OCI-LY7 (cell line): Measurements from ENCODE around the gene PTRH2. TPM values are rescaled to one million over a fixed set of nuclear protein-coding genes. Genes with fewer than 3 reads are reported as not detected.

Experiments
- BruUV-seq: library from RNA; stranded (reverse); fragments of 400-500 nt; replicated peaks from 2 replicates; lab custom pipeline; 2021; lab: Mats Ljungman, UMichigan
- CTCF ChIA-PET: fragments of 300-600 bp; sonication (Branson Sonifier 250); formaldehyde crosslinking; loops from one replicate; lab custom pipeline; 2022; ENCODE audit warnings: antibody characterized with exemption; ENCODE audit not compliant: unreplicated experiment; lab: Charles Lee
- POLR2A ChIA-PET: fragments of 300-600 bp; sonication (Branson Sonifier 250); formaldehyde crosslinking; loops from one replicate; lab custom pipeline; 2022; ENCODE audit warnings: antibody characterized with exemption; lab: Charles Lee
- DNase-seq: peaks from one replicate; pipeline ENCODE4 v3.0.0-alpha.2; 2015; ENCODE audit warnings: low spot score
- H2AFZ ChIP-seq: fragments of 200-600 bp; sonication (generic), shearing (Covaris generic); 2 replicates; pipeline ENCODE4 v1.6.1; 2014; ENCODE audit warnings: mild to moderate bottlenecking, antibody characterized with exemption, low read length, moderate library complexity
- H3K27ac ChIP-seq: fragments of 200-600 bp; sonication (generic); 2 replicates; pipeline ENCODE4 v1.5.1; 2014; ENCODE audit warnings: mixed run types, low read depth, mild to moderate bottlenecking, moderate library complexity, low read length, inconsistent platforms; ENCODE audit not compliant: poor library complexity, severe bottlenecking
- H3K36me3 ChIP-seq: fragments of 200-600 bp; sonication (generic); 2 replicates; pipeline ENCODE4 v1.6.1; 2014; ENCODE audit warnings: mild to moderate bottlenecking, antibody characterized with exemption, low read length, moderate library complexity, mixed read lengths; ENCODE audit not compliant: insufficient read depth
- H3K4me1 ChIP-seq: fragments of 200-600 bp; sonication (generic); 2 replicates; pipeline ENCODE4 v1.5.1; 2014; ENCODE audit warnings: mild to moderate bottlenecking, low read length; ENCODE audit not compliant: insufficient read depth, poor library complexity, severe bottlenecking
- H3K4me2 ChIP-seq: fragments of 200-600 bp; sonication (generic); 2 replicates; pipeline ENCODE4 v1.6.1; 2014; ENCODE audit warnings: mild to moderate bottlenecking, low read length
- H3K4me3 ChIP-seq: fragments of 200-600 bp; sonication (generic); 2 replicates; pipeline ENCODE4 v1.5.1; 2014; ENCODE audit warnings: mild to moderate bottlenecking, low read depth, low read length; ENCODE audit not compliant: poor library complexity, severe bottlenecking
- H3K79me2 ChIP-seq: fragments of 200-600 bp; sonication (generic); 2 replicates; pipeline ENCODE4 v1.6.1; 2016; ENCODE audit warnings: low read depth, mild to moderate bottlenecking, low read length, moderate library complexity, mixed read lengths; ENCODE audit not compliant: insufficient read depth
- H3K9me2 ChIP-seq: fragments of 200-600 bp; sonication (generic); 2 replicates; pipeline ENCODE4 v1.6.1; 2016; ENCODE audit warnings: mild to moderate bottlenecking, low read length, mixed read lengths; ENCODE audit not compliant: insufficient read depth
- H3K9me3 ChIP-seq: fragments of 200-600 bp; sonication (generic); 2 replicates; pipeline ENCODE4 v1.6.1; 2014; ENCODE audit warnings: mild to moderate bottlenecking, mixed run types, low read length, mixed read lengths
- H4K20me1 ChIP-seq: fragments of 200-600 bp; sonication (generic); 2 replicates; pipeline ENCODE4 v1.6.1; 2014; ENCODE audit warnings: mild to moderate bottlenecking, antibody characterized with exemption, low read length, moderate library complexity, mixed read lengths; ENCODE audit not compliant: insufficient read depth
- EZH2phosphoT487 ChIP-seq: fragments of 200-600 bp; sonication (generic); IDR thresholded peaks from 2 replicates; pipeline ENCODE4 v1.6.1; 2018; ENCODE audit warnings: low read depth, borderline replicate concordance, mild to moderate bottlenecking, mixed run types, antibody characterized with exemption, low read length, moderate library complexity, mixed read lengths
- intact Hi-C: fragments of 100-400 bp; cut with micrococcal nuclease; formaldehyde crosslinking; loops from one replicate; pipeline ENCODE4 v1.10.0; 2022; ENCODE audit not compliant: unreplicated experiment
- total RNA-seq, 2 experiments: library from RNA; depleted of rRNA in 1 of 2; stranded (reverse); fragments of >200 nt in 1 of 2; shearing (Covaris generic) in 1 of 2; gene quantifications; 2 replicates each; pipeline ENCODE4 v1.2.3, GENCODE V29; 2014 to 2022
- TF ChIP-seq, protein P1 (sequence below): fragments of 200-600 bp; sonication (generic); conservative IDR thresholded peaks from 2 replicates; pipeline ENCODE4 v1.5.1; 2014; ENCODE audit warnings: mild to moderate bottlenecking, antibody characterized with exemption, low read length, moderate library complexity, mixed read lengths

PTRH2 gene
- total RNA-seq, 2 experiments from 2014 or later = 27.0 to 34.5 TPM

DNA sequence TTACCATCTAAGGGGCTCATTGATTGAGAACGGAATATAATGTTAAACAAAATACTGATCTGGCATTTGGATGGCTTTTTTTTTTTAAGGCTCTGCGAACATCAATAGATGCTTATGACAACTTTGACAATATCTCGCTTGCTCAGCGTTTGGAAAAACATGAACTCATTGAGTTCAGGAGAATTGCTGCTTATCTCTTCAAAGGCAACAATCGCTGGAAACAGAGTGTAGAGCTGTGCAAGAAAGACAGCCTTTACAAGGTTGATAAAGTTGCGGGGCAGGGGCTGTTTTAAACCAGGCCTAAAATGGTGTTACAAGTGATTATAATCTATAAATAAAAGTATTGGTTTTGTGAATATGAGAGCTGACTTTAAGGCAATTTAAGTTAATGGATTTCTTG, 22.3 kb downstream of the PTRH2 start:
- H3K79me2 ChIP-seq = peaks cover 24% of the 10 kb centered on the region; the same call in 1 of the 2 replicates
- no peak overlapping the region for H3K27ac ChIP-seq

DNA sequence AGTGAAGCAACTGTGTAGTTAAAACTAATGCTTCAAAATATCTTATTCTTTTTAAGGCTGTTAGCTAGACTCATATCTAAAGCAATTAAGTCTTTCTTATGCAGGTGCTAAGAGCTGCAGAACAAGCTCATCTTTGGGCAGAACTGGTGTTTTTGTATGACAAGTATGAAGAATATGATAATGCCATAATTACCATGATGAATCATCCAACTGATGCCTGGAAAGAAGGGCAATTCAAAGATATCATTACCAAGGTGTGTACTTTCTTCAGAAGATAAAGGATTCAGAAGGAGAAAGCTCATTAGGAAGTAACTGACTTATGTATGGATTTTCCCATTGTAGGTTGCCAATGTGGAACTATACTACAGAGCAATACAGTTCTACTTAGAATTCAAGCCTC, 23.9 kb downstream of the PTRH2 start:
- no TSS peak for BruUV-seq
- peaks cover 14% of the 10 kb centered on the region; the same call in 1 of the 2 replicates for H3K79me2 ChIP-seq
- H3K4me3 ChIP-seq = no peak overlapping the region
- no peak for DNase-seq
- no peaks in the 10 kb centered on the region for H4K20me1 ChIP-seq
- H3K4me1 ChIP-seq = no peaks in the 10 kb centered on the region
- peaks cover 99% of the 10 kb centered on the region for H3K36me3 ChIP-seq
- intact Hi-C loops = no loop called here
- H3K9me2 ChIP-seq = no peaks in the 10 kb centered on the region
- H2AFZ ChIP-seq = no peak overlapping the region
- CTCF ChIA-PET = no interaction called here
- TF ChIP-seq, protein P1, sequence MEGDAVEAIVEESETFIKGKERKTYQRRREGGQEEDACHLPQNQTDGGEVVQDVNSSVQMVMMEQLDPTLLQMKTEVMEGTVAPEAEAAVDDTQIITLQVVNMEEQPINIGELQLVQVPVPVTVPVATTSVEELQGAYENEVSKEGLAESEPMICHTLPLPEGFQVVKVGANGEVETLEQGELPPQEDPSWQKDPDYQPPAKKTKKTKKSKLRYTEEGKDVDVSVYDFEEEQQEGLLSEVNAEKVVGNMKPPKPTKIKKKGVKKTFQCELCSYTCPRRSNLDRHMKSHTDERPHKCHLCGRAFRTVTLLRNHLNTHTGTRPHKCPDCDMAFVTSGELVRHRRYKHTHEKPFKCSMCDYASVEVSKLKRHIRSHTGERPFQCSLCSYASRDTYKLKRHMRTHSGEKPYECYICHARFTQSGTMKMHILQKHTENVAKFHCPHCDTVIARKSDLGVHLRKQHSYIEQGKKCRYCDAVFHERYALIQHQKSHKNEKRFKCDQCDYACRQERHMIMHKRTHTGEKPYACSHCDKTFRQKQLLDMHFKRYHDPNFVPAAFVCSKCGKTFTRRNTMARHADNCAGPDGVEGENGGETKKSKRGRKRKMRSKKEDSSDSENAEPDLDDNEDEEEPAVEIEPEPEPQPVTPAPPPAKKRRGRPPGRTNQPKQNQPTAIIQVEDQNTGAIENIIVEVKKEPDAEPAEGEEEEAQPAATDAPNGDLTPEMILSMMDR = no peak
- TF ChIP-seq EZH2phosphoT487 = no peak
- no peaks in the 10 kb centered on the region for H3K9me3 ChIP-seq
- H3K4me2 ChIP-seq = no peak overlapping the region
- H3K27ac ChIP-seq = no peak overlapping the region
- POLR2A ChIA-PET = interaction anchor here (2.8 kb wide), 1 partner anchor 13 kb away, joined by 16 read pairs; no protein-coding TSS in a partner anchor

More for the DNA sequence above, 22.3 kb downstream of the PTRH2 start:
- intact Hi-C loops = loop anchor here (5.0 kb wide), 1 partner anchor 38 kb away; no protein-coding TSS in a partner anchor
- H3K9me3 ChIP-seq = no peaks in the 10 kb centered on the region
- POLR2A ChIA-PET = interaction anchor here (0.6 to 1.4 kb wide), 4 partner anchors 8 to 147 kb away, joined by 4 to 5 read pairs (median 4); no protein-coding TSS in a partner anchor
- BruUV-seq = no TSS peak
- H2AFZ ChIP-seq = no peak overlapping the region
- H3K36me3 ChIP-seq = peaks cover 100% of the 10 kb centered on the region
- CTCF ChIA-PET = no interaction called here
- no peaks in the 10 kb centered on the region for H3K4me1 ChIP-seq
- DNase-seq = no peak
- no peak overlapping the region for H3K4me3 ChIP-seq
- no peaks in the 10 kb centered on the region for H3K9me2 ChIP-seq
- H4K20me1 ChIP-seq = no peaks in the 10 kb centered on the region
- TF ChIP-seq EZH2phosphoT487 = no peak
- TF ChIP-seq, protein P1 = no peak
- no peak overlapping the region for H3K4me2 ChIP-seq

DNA sequence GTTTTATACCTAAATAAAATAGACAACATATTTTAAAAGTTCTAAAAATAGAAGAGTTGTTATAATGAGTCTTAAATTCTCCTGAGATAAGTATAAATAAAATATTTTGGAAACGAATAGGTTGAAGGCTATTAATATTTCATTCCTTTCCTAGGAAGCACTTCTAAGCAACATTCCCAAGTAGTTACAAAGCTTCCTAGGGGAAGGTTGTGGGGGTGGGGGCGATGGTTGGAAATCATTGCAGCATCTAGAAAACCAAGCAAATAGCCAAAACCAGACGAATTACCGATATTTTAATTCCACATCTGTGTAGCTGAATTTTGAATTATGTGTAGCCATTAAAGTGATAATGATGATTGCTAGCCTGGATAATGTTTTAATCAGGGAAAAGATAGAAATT, 26.9 kb downstream of the PTRH2 start:
- peaks cover 99% of the 10 kb centered on the region for H3K36me3 ChIP-seq
- H3K27ac ChIP-seq = no peak overlapping the region
- no peaks in the 10 kb centered on the region for H4K20me1 ChIP-seq
- H3K79me2 ChIP-seq = no peaks in the 10 kb centered on the region
- no peak for DNase-seq
- TF ChIP-seq, protein P1 = no peak
- TF ChIP-seq EZH2phosphoT487 = no peak
- H2AFZ ChIP-seq = no peak overlapping the region
- intact Hi-C loops = loop anchor here (2.0 kb wide), 1 partner anchor 14 kb away; no protein-coding TSS in a partner anchor
- CTCF ChIA-PET = no interaction called here
- POLR2A ChIA-PET = interaction anchor here (0.6 to 1.1 kb wide), 2 partner anchors 10 to 61 kb away, joined by 3 to 4 read pairs; no protein-coding TSS in a partner anchor
- no TSS peak for BruUV-seq
- no peak overlapping the region for H3K4me2 ChIP-seq
- no peak overlapping the region for H3K4me3 ChIP-seq
- no peaks in the 10 kb centered on the region for H3K9me2 ChIP-seq
- no peaks in the 10 kb centered on the region for H3K4me1 ChIP-seq
- no peaks in the 10 kb centered on the region for H3K9me3 ChIP-seq
